ENCODE measurements around the gene ANAPC1.

DNA sequence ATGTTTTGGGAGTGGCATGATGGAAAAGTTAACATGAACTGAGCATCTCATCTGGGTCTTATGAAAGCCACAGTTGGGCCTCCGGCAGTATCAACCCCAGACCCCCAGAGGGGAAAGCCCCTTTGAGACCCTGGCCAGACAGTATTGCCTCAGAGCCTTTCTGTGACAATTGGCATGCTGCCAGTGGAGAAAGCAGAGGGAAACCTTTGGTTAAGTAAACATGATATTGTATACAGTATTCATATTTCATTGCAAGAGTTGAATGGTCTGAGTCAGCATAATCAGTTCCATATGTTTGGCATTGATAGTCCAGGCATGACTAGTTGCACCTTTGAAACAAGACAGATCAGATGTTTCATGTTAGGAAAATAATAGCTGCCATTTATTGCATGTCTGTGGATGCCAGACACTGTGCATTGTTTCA is 34.4 kb upstream of the ANAPC1 start:
- TF ChIP-seq, protein P1, sequence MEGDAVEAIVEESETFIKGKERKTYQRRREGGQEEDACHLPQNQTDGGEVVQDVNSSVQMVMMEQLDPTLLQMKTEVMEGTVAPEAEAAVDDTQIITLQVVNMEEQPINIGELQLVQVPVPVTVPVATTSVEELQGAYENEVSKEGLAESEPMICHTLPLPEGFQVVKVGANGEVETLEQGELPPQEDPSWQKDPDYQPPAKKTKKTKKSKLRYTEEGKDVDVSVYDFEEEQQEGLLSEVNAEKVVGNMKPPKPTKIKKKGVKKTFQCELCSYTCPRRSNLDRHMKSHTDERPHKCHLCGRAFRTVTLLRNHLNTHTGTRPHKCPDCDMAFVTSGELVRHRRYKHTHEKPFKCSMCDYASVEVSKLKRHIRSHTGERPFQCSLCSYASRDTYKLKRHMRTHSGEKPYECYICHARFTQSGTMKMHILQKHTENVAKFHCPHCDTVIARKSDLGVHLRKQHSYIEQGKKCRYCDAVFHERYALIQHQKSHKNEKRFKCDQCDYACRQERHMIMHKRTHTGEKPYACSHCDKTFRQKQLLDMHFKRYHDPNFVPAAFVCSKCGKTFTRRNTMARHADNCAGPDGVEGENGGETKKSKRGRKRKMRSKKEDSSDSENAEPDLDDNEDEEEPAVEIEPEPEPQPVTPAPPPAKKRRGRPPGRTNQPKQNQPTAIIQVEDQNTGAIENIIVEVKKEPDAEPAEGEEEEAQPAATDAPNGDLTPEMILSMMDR (IDR thresholded peaks at IDR 0.05), result no peak
- no peak for TF ChIP-seq POLR2A (IDR thresholded peaks at IDR 0.05)
- no peak for TF ChIP-seq EP300 (IDR thresholded peaks at IDR 0.05)
